Bone marrow (tissue), 2 donors: Measurements from ENCODE around the gene HSF5.

Experiments used
- DNase-seq, 2 donors: peaks; one replicate each; lab custom pipeline; 2025; lab: John Stamatoyannopoulos, UW

Gene HSF5

DNA sequence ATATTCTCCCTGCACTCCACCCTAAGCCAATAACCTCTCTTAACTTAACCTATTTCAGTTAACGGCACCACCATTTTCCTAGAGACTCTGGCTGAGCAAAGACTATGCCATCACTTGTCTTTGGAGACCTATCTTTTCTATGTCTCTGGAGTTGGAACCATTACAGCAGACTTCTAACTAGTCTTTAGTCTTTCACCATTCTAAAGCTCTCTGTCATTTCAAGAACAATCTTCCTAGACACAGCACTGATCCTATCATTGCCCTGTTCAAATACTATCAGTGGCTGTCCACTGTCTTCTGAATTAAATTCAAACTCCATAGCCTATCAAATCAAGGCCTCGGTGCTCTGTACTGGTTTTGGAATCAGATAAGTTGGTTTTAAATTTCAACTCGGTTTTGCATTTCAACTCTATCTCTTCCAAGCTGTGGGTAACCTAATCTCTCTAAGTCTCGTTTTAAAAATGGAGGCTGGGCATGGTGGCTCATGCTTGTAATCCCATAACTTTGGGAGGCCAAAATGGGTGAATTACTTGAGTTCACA, 102.8 kb downstream of the HSF5 start:
- DNase-seq, result no peak

DNA sequence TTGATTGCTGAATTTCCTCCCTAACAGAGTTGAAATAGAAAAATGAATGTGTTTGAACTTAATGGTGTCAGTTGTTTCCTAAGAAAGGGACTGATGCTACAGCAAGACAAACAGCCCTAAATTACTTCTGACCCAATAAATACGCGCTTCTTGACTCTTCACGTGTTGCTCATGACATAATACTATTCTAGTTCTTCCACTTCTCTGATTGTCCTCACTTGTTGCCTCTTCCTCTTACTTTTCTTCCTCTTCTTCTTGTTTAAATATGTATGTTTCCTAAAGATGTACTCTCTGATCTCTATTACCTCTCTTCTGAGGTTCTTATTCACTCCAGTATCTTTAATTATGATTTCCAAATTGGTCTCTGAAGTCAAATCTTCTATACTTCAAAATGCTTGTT, 103.3 kb downstream of the HSF5 start:
- no peak for DNase-seq

DNA sequence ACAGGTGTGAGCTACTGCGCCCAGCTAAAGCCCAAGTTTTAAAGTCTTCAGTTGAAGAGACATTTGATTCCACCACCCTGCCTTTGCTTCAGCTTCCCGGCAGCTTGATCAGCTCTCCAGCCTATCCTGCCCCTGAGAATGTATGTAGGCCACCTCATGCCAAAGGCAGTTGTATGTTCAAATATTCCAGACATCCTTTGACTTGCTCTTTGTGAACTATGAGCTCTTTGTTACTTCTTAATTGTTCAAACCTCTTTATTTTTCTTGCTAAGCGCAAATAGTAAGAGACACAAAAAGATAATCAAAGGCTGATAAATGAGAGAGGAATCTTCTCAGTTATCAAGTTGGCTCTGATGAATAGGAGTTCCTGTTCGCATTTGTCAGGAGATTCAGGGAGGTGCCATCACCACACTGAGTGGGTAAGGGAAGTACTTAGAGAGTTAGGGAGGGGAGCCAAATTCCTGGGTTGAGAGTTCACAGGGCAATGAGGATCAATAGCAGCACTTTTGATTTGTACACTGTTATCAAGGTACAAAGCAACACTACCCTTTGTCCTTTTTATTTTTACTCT, 104.2 kb downstream of the HSF5 start:
- no peak for DNase-seq

DNA sequence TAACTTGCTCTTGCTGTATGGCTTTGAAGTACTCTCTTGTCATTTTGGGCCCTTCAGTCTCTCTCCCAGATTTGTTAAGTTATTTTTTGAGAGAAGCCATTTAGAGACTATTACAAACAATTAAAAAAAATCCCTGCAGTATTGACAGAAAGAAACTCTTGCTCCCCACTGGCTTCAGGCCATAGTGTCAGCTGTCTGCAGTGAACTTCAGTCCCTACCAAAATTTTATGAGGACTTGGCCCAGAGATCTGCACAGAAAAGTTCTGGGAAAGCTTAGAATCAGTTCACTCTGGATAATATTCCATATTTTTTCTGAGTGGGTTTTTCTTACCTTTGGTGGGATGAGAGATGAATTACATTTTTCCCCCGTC, 105.4 kb downstream of the HSF5 start:
- DNase-seq, result no peak

DNA sequence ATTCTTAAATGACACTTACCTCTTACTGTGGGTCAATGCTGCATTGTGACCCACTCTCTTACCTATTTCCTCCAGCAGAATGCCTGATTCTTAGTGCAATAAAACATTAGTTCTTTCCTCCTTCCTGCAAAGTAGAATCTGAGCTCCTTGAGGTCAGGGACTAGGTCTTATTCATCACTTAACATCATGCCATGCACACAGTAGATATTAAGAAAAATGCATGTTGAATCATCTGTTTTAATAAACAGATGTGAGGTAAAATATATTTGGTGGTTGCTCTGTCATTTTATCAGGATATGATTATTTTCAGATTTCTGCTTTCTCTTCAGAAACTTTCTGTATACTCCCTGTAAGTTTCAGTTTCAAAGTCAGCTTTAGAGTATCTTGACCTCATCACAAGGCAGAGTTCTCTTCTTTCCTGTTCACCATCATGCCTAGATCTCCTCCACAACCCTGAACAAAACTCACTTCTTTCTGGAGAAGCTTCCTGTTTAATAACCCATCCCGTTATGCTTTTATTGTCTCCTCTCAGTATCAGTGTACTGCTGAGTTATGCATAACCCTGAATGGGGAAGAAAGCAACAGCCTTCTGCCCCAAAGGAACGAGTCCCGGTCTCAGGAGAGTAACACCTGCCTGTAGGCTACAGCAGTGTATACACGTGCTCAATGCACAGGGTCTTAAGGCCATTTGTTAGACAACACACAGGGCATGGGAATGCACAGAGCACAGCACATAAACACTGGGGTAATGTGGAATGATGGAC, 105.9 kb downstream of the HSF5 start:
- DNase-seq, result no peak

DNA sequence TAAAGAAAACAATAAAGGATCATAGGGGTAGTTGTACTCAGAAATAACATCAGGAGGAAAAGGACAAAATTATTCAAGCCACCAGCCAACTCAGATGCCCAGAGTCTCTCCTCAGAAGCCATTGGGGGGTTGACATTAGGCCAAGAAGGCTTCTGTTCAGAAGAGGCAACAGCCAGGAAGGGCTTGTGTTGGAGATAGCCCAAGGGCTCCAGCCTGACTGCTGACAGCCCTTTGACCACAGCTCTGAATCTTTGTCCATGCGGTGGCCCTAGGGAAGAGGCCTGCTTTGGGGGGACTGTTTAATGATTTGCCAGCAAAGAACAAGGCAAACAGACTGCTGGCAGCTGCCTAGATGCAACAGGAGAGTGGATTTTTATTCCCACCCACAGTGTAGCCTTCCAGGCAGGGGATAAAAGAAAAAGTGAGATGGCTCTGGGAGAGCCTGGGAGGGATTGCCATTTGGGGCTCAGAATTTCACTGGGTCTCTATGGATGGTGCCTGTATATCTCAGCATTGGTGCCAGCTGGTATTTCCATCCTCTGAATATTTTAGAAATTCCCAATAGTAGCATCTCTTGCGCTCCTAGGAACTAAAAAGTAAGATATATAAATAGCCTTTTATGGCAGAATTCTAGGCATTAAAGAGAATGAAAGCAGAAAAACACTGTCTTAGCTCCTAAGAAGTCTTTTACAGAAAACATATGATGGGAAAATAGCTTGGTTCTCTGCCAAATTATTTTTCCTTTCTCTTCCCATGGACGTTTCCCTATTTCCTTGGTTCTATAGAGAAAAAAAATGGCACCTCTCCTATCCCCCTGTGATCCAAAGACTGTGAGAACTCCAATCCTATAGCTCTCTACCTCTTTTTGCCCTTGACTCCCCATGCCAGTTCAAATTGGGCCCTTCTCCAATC, 106.8 kb downstream of the HSF5 start:
- DNase-seq, result no peak

DNA sequence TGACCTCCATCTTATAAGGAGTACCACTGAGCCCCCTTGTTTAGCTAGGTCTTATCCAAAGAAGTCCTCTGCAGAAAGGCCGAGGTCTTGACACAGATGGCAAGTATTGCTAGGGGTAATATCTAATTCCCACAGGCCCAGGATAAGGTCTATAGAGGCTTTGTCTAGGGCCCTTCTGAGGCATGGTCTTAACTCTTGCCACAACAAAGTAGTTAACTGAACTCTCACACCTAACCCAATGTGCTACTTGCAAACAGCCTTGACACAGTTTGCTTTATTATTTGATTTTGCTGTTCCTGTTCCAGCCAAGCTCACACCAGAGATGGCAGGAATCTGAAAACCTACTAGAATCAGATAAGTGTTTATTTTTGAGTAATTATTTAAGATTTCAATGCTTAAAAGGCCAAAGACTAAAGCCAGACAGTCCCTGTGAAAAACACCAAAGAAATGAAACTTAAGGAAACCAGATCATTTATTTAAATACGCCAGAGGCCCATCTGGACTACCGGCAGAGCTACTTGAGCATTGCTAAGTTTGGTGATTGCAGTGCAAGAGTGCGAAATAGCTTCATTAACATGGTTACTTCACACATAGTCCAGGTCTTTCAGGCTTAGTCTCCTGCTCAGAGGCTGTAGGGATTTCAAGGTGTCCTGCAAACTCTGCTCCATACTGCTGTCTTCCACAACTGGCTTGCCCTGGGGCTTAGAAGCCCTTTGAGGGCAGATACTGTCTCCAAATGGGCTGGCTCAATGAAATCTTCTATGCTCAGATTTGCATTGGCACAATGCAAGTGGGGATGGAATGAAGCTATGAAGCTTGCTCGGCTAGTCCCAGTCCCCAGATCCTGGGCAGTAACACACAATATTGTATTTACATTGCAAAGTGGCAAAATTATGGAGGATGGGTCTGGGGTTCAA, 107.7 kb downstream of the HSF5 start:
- DNase-seq, result no peak

DNA sequence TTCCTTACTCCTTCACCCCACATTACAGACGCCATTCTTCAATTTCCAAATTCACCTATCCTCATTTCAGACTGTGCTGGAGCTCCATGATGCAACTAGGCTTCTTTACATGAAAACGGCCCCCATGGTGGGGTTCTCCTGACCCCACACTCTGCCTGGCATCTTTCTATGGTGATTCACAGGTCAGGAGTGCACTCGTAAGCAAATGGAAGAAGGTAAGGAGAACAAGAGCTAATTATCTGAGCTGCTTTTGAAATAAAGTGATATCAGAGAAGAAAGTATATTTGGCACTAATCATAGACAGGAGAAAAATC, 108.7 kb downstream of the HSF5 start:
- no peak for DNase-seq

DNA sequence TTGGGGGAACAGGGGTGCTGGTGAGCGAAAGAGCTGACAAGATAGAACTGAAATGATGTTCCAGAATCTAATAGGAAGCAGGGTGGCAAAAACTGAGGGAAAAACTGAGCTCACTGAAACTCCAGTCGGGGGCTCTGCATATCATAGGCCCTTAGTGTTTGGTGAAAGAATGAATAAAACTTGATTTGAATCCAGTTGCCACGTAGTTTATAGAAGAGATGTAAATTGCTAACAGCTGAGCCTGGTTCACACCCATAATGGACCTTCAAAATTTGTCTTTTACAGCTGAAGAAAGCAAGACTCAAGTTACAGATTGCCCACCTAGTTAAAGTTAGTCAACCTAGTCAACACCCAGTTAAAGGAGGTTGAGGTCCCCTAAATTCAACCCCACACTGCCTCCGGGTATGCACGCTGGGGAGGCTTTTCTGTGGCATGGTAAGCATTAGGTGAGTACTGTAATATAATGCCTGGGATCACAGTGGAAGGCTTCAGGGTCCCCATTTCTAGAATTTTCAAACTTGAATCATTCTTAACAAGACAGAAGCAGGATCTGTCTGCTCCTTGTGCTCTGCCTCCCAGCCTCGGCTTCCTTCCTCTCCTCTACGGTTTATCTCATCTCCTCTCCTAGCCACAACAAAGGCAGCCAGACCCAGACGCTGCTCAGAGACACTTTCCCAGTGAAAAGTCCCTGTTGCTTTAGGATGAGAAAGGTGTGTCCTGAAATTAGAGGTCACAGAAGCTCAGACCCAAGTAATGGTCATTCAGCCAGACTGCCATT, 109.3 kb downstream of the HSF5 start:
- DNase-seq, result peak in 1 of 2 donors; percentile 16

DNA sequence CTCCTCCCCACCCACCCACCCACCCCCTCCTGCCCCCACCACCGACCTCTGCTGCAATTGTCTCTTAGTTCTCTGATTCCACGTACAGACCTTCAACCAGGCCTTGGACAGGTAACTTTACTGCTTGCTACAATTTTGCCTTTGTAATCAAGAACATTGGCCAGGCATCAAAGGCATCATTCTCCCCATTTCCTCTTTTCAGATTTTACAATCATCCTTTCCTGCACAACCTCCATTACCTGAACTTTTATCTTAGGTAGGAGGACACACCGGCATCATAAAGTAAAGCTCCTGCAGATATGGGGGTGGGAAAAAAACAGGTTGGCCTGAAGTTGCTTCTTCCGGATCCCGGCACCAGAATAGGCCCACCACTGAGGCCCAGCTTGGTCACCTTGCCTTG, 110.5 kb downstream of the HSF5 start:
- DNase-seq, result no peak

DNA sequence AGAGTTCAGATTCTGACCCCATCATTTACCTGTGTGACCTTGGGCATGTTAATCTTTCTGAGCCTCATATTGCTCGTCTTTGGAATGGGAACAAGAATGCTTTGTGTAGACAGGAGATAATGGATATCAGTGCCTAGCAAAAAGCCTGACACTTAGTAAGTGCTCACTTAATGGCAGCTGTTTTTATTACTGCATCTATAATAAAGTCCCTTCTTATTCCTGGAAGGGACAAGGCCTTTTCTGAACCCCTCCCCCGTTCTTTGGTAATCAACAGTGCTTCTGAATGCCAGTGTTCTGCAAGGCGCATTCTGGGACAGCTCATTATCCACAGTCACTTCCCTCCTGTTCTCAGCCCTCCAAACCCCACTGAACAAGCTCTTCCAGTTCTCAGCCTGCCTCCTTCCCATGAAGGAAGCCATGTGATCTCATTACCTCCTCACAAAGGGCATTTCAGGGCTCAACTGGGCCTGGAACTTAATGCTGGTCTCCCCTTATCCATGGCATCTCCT, 111.1 kb downstream of the HSF5 start:
- no peak for DNase-seq

DNA sequence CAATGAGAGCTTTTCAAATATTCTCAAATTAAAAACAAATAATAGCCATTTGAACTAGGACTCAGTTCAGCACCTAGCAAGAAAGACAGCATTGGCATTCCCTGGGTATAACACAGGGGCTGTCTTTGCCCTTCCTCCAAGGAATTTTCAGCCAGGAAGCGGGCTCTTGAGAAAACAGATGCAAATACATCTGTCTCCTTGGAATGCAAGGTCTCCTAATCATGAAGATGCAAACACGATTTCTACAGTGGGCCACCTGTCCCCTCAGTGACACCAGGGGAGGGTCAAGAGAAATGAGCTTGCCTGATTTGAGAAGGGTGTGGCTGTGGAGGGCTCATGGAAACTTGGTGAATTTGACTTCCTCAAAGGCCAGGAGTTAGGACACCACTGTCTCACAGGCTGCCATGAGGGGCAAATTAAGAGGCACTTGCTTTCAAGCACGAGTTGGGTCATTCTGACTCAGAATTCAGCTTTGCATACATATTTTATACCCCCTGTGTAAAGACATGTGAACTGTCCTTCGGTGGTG, 111.7 kb downstream of the HSF5 start:
- no peak for DNase-seq

DNA sequence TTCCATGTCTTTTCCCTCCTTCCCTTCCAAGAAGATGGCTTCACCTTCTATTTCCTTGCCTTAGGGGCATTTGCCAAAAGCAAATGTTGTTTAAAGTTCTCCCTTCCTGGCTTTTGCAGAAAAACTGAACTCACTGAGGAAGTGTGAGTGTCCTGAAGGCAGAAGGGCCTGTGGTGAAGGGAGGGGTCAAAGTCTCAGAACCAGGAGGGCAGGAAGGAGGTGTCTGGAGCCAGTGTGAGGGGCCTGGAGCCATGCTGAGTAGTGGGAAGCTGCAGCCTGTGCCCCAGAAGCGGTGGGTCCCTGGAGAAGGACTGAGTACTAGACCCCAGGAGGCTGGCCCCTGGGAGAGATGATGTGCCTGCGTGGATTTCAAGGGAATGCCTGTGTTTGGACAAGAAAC, 112.4 kb downstream of the HSF5 start:
- DNase-seq, result peak in 1 of 2 donors; percentile 11

DNA sequence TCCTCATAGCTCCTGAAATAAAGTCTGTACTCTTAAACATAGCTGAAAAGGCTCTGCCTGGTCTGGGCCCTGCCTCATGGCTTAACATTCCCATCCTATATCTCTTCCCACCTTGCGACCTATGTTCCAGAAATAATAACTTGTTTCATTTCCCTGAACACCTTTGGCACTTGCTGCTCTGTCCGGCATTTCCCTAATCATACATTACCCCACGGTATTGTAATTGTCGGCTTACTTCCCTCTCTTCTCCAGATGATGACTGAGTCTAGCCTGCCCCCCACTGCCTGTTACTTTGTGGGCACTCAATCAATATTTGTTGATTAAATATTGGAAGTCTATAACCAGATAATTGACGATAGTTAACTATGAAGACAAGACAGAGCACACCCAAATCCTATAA, 113.0 kb downstream of the HSF5 start:
- DNase-seq, result no peak

DNA sequence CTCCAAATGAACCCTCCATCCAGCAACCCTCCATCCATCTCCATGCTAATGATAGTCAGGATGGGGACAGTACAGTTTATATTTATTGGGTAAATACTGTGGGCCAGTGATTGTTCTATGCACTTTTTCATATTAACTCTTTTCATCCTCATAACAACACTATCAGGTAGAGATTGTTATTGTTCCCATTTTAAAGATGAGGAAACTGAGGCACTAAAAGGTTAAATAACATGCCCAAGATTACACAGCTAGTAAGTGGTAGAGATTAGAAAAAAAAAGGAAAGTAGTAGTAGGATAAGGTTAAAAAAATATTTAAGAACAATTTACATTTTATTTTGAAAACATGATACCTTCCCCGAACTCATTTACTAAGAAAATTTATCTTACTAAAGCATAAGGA, 114.3 kb downstream of the HSF5 start:
- no peak for DNase-seq

DNA sequence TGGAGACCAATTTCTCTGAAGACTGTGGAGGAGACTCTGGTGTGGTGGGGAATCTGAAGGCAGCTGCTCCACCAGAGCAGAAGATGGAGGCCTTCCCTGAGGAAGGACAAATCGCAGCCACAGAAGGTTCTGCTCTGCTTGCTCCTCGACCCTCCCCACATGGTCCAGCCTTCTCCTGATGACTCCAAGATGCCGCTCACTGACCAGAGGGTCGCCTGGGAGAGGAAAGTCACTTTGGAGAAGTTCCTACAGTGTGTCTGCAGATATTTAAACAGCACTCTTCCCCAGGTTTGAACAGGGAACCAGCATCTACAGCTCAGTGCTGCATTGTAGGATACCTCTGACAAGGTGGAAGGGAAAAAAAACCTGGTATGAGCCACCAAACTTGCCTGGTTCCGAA, 115.2 kb downstream of the HSF5 start:
- no peak for DNase-seq

DNA sequence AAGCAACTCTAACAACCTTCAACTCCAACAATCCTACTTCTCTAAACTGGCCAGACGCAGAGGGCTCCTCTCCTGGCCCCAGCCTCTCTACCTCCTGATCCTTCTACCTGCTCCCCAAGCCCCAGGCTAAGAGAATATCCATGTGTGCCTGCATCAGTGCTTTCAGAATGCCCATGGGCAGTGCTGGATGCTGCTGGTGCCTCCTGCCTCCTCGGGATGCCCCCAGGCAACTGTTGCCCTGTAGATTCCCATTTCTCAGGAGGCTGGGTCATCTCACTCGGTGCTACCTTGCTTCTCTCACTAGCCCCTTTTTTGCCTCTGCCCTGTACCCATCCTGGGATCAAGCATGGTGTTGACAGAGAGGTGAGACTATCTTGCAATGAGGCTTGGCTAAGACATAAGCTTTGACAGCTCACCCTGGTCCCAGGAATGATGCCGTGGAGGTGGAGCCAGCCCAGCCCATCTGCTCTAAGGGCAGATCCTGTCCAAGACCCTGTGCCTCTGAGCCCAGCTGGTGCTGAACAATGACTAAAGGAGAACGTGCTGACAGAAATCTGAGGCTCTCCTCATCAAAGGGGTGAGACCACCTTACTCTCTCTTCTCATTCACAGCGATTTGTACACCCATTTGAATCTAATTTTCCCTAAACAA, 116.8 kb downstream of the HSF5 start:
- DNase-seq, result no peak

DNA sequence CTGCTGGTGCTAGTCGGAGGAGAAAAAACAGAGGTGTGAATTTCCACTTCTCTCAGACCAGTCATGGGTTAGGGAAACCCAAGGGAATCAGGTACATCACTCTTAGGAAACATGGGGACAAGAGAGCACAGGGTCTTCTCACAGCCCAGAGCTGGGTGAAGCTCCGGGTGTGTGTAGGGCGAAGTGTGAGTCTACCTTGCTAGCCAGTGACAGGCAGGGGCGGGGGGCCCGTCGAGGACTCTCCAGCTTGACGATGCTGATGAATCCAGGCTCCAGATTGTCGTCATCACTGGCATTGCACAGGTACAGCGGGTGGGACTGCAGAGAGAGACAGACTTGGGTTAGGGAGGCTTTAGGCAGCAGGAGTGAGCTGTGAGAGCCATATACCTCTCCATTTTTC, 117.5 kb downstream of the HSF5 start:
- no peak for DNase-seq

DNA sequence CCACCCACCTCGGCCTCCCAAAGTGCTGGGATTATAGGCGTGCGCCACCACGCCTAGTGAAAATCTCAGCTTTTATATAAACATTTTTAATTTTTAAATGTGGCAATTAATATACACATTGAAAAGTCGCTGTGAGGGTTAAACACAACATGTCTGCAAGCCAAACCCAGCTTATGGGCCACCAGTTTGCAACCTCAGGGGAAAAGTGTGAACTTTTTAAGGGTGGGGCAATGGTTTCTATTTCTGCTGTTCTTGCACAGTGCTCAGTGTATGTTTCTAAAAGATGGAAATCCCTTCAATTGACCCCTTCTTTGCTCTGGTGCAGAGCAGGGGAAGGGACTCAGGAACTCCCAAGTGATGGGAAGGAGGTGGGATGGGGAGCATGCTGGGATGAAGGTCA, 117.9 kb downstream of the HSF5 start:
- DNase-seq, result no peak
